Esophagus muscularis mucosa (tissue), 4 donors: ENCODE data around the gene IL20RA. TPM values are rescaled to one million over a fixed set of nuclear protein-coding genes. Genes with fewer than 3 reads are reported as not detected.

Experiments used
- DNase-seq: peaks from one replicate; pipeline ENCODE4 v3.0.0-alpha.2; 2017; ENCODE audit errors: extremely low spot score
- H3K27ac ChIP-seq, 4 donors: fragments of 200-600 bp; sonication (generic); replicated peaks in 1 of 4; 1 replicate in 3 of 4; 2 replicates in 1 of 4; pipeline ENCODE4 v1.5.1; 2016 to 2019; ENCODE audit warnings: mild to moderate bottlenecking in 1 of 4
- H3K27me3 ChIP-seq, 4 donors: fragments of 200-600 bp; sonication (generic); one replicate each; pipeline versions ENCODE4 v1.5.1 to v1.6.0; 2016 to 2019
- H3K36me3 ChIP-seq, 4 donors: fragments of 200-600 bp; sonication (generic); one replicate each; pipeline ENCODE4 v1.5.1; 2016 to 2019
- H3K4me1 ChIP-seq, 4 donors: fragments of 200-600 bp; sonication (generic); one replicate each; pipeline ENCODE4 v1.5.1; 2016 to 2019
- H3K4me3 ChIP-seq, 4 donors: fragments of 200-600 bp; sonication (generic); 1 replicate in 2 of 4; 2 replicates in 2 of 4; pipeline ENCODE4 v1.5.1; 2016 to 2019; ENCODE audit warnings: mild to moderate bottlenecking in 4 of 4, moderate library complexity in 1 of 4
- H3K9me3 ChIP-seq, 4 donors: fragments of 200-600 bp; sonication (generic); 1 replicate in 3 of 4; 2 replicates in 1 of 4; pipeline ENCODE4 v1.5.1; 2016 to 2019
- EP300 ChIP-seq: sonication (generic); formaldehyde crosslinking; IDR thresholded peaks from one replicate; pipeline ENCODE4 v1.6.1; 2017; ENCODE audit warnings: antibody characterized with exemption
- POLR2A ChIP-seq: fragments of 450-650 bp; IDR thresholded peaks from one replicate; pipeline ENCODE4 v1.6.1; 2017; ENCODE audit warnings: antibody characterized with exemption, moderate library complexity, mild to moderate bottlenecking, low read depth
- POLR2AphosphoS5 ChIP-seq, 2 donors: sonication (generic); formaldehyde crosslinking; IDR thresholded peaks; one replicate each; pipeline ENCODE4 v1.6.1; 2017; ENCODE audit warnings: antibody characterized with exemption in 2 of 2
- WGBS: methylation state at CpG from one replicate; pipeline ENCODE4 v1.1.5; 2018; 5-methylcytosine and 5-hydroxymethylcytosine counted together
- intact Hi-C: fragments of 100-400 bp; cut with DNase I; formaldehyde crosslinking; loops from one replicate; pipeline ENCODE4 v1.15.1; 2023
- total RNA-seq, 4 donors: library from RNA; depleted of rRNA; stranded (reverse); fragments of >200 nt; gene quantifications; one replicate each; pipeline versions ENCODE4 v1.1.0 to v1.2.1, GENCODE V29; 2016
- TF ChIP-seq, protein P1 (sequence below), 3 experiments: fragments of 200-600 bp in 2 of 3; fragments of 450-650 bp in 1 of 3; sonication (generic) in 2 of 3; IDR thresholded peaks; one replicate each; pipeline ENCODE4 v1.5.1; 2017 to 2019; ENCODE audit warnings: antibody characterized with exemption in 3 of 3, mild to moderate bottlenecking in 2 of 3, moderate library complexity in 1 of 3

Gene IL20RA
- total RNA-seq, 4 donors from 2014 or later = 1.6 to 5.0 (median 2.2) TPM

GRCh38 chr6:137046871-137047412 lies 2.2 kb upstream of the IL20RA start:
- Histone ChIP-seq H3K9me3 (no peaks in the 10 kb centered on the region), H3K27ac (no peak overlapping the region), H3K36me3 (no peaks in the 10 kb centered on the region), H3K4me1 (peaks cover 0 to 12% (median 7%) of the 10 kb centered on the region in 4 donors), H3K4me3 (no peak overlapping the region), H3K27me3 (peaks cover 0 to 25% (median 4%) of the 10 kb centered on the region in 4 donors)
- no peak for DNase-seq
- intact Hi-C loops = no loop called here
- WGBS = 88% methylated on average over 5 of the region's 5 CpGs
- TF ChIP-seq, protein P1, sequence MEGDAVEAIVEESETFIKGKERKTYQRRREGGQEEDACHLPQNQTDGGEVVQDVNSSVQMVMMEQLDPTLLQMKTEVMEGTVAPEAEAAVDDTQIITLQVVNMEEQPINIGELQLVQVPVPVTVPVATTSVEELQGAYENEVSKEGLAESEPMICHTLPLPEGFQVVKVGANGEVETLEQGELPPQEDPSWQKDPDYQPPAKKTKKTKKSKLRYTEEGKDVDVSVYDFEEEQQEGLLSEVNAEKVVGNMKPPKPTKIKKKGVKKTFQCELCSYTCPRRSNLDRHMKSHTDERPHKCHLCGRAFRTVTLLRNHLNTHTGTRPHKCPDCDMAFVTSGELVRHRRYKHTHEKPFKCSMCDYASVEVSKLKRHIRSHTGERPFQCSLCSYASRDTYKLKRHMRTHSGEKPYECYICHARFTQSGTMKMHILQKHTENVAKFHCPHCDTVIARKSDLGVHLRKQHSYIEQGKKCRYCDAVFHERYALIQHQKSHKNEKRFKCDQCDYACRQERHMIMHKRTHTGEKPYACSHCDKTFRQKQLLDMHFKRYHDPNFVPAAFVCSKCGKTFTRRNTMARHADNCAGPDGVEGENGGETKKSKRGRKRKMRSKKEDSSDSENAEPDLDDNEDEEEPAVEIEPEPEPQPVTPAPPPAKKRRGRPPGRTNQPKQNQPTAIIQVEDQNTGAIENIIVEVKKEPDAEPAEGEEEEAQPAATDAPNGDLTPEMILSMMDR (IDR thresholded peaks at IDR 0.05) = no peak

GRCh38 chr6:137045222-137045789 lies 541 bp upstream of the IL20RA start:
- no peaks in the 10 kb centered on the region for H3K9me3 ChIP-seq
- no peak overlapping the region for H3K27ac ChIP-seq
- H3K36me3 ChIP-seq = no peaks in the 10 kb centered on the region
- H3K4me1 ChIP-seq = peaks cover 0 to 12% (median 7%) of the 10 kb centered on the region in 4 donors
- no peak for TF ChIP-seq POLR2A
- no peak for TF ChIP-seq EP300
- no peak for TF ChIP-seq POLR2AphosphoS5 (IDR thresholded peaks at IDR 0.05)
- TF ChIP-seq, protein P1 (IDR thresholded peaks at IDR 0.05) = no peak
- DNase-seq = no peak
- intact Hi-C loops = no loop called here
- peak overlapping the region in 1 of 4 donors; percentile 90 for H3K4me3 ChIP-seq
- 95% methylated on average over 7 of the region's 7 CpGs for WGBS
- H3K27me3 ChIP-seq = peaks cover 0 to 27% (median 4%) of the 10 kb centered on the region in 4 donors

DNA sequence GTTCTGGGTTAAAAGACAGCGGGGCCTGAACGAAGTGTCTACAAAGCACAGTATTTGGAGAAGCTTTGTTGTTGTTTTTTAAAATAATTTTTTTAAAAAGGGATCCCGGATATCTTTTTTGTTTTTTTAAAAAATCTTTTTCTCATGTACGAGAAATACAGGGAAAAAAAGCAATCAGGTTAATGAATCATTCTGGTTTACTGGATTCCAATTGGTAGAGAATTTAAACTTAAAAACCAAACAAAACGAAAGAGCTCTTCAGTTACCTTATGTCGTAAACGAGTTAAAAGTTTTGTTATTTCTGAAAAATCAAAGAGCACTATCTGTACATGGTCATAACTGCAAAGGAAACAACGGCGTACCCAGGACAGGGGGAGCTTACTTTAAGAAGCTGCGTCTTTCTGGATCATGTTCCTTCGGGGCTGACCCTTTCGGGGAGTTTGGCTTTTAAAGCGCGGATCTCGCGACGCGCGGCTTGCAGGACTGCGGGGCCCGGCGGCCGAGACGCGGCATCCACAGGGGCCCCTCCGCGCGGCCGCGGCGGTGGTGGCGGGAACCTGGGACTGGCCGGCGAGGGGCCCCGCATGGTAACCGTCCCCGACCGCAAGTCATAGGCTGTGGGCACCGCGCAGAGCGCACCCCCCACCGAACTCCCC lies 927 bp downstream of the IL20RA start:
- peaks cover 0 to 12% (median 7%) of the 10 kb centered on the region in 4 donors for H3K4me1 ChIP-seq
- no peaks in the 10 kb centered on the region for H3K9me3 ChIP-seq
- intact Hi-C loops = no loop called here
- no peak for DNase-seq
- 11% methylated on average over 15 of the region's 42 CpGs for WGBS
- peak overlapping the region; percentile 40 to 73 (median 52) for H3K27ac ChIP-seq
- peak overlapping the region; percentile 68 to 92 (median 85) for H3K4me3 ChIP-seq
- H3K36me3 ChIP-seq = no peaks in the 10 kb centered on the region
- peaks cover 0 to 37% (median 4%) of the 10 kb centered on the region in 4 donors for H3K27me3 ChIP-seq
- TF ChIP-seq, protein P1 (IDR thresholded peaks at IDR 0.05) = no peak
- no peak for TF ChIP-seq POLR2A
- TF ChIP-seq EP300 = no peak
- peak in 1 of 2 donors; percentile 20 for TF ChIP-seq POLR2AphosphoS5 (IDR thresholded peaks at IDR 0.05)

DNA sequence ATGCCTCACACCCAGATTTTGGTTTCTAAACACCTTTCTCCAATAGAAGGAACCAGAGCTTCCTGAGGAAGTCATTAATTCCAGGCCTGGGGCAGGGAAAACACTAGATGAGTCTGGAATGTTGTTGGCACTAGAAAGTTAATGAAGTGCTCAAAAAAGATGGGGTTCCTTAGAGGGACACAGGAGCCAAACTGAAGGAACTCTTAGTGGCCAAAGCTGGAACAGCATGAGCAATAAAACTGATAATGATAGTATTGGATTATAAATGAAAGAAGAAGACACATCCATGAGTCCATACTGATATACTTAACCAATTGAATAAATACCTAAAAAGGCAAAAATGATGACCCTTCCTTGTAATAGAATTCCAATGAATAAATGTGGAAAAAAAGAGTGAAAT lies 4.4 kb downstream of the IL20RA start:
- no peak overlapping the region for H3K27ac ChIP-seq
- peaks cover 0 to 12% (median 7%) of the 10 kb centered on the region in 4 donors for H3K4me1 ChIP-seq
- no peak overlapping the region for H3K4me3 ChIP-seq
- H3K27me3 ChIP-seq = peaks cover 0 to 37% (median 4%) of the 10 kb centered on the region in 4 donors
- no peaks in the 10 kb centered on the region for H3K9me3 ChIP-seq
- no peaks in the 10 kb centered on the region for H3K36me3 ChIP-seq
- intact Hi-C loops = no loop called here
- DNase-seq = no peak
- no peak for TF ChIP-seq POLR2A
- TF ChIP-seq EP300 = no peak
- TF ChIP-seq, protein P1 (IDR thresholded peaks at IDR 0.05) = no peak
- no peak for TF ChIP-seq POLR2AphosphoS5 (IDR thresholded peaks at IDR 0.05)
